HFFc6 (cell line): ENCODE data around the gene ROM1. TPM values are rescaled to one million over a fixed set of nuclear protein-coding genes. Genes with fewer than 3 reads are reported as not detected.

ENCODE experiments used
- DNase-seq: peaks from one replicate; pipeline ENCODE4 v3.0.0-alpha.2; 2018
- H3K27ac Mint-ChIP-seq: 2 replicates; pipeline ENCODE4 v1.8.0; 2020; ENCODE audit warnings: mild to moderate bottlenecking, mixed read lengths
- H3K27me3 Mint-ChIP-seq: 2 replicates; pipeline ENCODE4 v1.8.0; 2021; ENCODE audit warnings: mild to moderate bottlenecking, moderate library complexity, mixed read lengths; ENCODE audit not compliant: insufficient read depth
- H3K36me3 Mint-ChIP-seq: 2 replicates; pipeline ENCODE4 v1.8.0; 2021; ENCODE audit warnings: low read depth, mixed read lengths
- H3K4me1 Mint-ChIP-seq: 2 replicates; pipeline ENCODE4 v1.8.0; 2020; ENCODE audit warnings: low read depth, mixed read lengths
- H3K4me3 Mint-ChIP-seq: 2 replicates; pipeline ENCODE4 v1.8.0; 2020; ENCODE audit warnings: mild to moderate bottlenecking, moderate library complexity, mixed read lengths
- H3K9me3 Mint-ChIP-seq: 2 replicates; pipeline ENCODE4 v1.8.0; 2020; ENCODE audit warnings: mild to moderate bottlenecking, mixed read lengths
- total RNA-seq, 6 experiments: library from RNA; stranded (reverse); fragmentation: NEBNext Ultra II Directional; extraction: Animal tissue kit (Norgen Biotek cat#: 25700); gene quantifications; 2 replicates in 1 of 6; 3 replicates in 5 of 6; pipeline ENCODE4 v1.2.3, GENCODE V29; 2021
- TF ChIP-seq, protein P1 (sequence below): fragments of 200-600 bp; sonication (generic); IDR thresholded peaks from 2 replicates; pipeline ENCODE4 v1.5.0; 2021; ENCODE audit warnings: antibody characterized with exemption, mild to moderate bottlenecking

ROM1 gene
- total RNA-seq, 6 experiments from 2014 or later: 2.3 to 4.8 (median 3.2) TPM

DNA sequence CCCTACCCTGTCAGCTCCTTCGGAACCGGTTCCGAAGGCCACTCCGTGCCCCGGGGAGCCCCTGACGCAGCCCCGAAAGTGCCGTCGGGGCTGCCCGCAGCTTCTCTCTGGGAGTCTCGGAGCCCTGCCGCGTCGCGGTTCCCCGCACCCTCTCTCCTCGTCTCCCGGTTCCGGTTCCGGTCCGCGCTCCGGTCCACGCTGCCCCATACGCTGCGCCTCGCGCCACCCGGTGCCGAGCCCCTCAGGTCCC lies 12.0 kb upstream of the ROM1 start:
- peaks cover 49% of the 10 kb centered on the region for H3K36me3 Mint-ChIP-seq
- TF ChIP-seq, protein P1, sequence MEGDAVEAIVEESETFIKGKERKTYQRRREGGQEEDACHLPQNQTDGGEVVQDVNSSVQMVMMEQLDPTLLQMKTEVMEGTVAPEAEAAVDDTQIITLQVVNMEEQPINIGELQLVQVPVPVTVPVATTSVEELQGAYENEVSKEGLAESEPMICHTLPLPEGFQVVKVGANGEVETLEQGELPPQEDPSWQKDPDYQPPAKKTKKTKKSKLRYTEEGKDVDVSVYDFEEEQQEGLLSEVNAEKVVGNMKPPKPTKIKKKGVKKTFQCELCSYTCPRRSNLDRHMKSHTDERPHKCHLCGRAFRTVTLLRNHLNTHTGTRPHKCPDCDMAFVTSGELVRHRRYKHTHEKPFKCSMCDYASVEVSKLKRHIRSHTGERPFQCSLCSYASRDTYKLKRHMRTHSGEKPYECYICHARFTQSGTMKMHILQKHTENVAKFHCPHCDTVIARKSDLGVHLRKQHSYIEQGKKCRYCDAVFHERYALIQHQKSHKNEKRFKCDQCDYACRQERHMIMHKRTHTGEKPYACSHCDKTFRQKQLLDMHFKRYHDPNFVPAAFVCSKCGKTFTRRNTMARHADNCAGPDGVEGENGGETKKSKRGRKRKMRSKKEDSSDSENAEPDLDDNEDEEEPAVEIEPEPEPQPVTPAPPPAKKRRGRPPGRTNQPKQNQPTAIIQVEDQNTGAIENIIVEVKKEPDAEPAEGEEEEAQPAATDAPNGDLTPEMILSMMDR: no peak

DNA sequence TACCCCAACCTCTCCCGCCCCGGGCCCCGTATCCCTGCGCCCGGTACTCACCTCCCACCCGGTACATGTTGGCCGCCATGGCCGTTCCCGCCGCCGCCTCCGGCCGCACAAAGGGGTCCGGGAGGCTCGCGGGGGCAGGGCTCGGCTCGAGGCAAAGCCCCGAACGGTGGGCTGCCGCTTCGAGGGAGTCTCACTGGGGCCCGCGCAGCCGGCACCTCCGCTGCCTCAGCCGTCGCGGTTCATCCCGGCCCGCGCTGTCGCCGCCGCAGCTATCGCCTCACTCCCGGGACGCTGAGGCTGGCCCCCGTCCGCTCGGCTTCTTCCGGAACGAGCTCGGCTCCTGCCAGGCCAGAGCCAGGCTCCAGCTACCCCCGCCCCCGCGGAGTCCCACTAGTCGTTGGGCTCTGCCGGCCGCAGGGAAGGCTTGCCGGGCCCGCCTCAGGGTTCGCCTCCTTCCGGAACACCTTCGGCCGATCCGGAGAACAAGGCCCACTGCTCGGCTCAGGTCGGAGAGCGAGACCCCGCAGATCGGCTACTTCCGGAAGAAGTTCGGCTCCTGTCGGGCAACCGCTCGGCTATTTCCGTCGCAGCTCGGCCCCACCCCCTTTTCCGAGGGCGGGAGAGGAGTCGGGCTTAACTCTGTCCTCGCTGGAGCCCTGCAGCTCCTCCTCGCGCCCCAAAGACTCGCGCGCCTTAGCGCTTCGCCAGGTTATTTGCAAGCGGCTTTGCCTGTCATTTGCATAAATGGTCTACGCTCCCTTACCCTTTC lies 11.5 kb upstream of the ROM1 start, which contains the start of gene MTA2:
MTA2 (minus strand) TSS at position 494 of the 769 bp plus-strand sequence; CDS start at position 79, 415 bp downstream.
- H3K4me3 Mint-ChIP-seq: peak within 1 kb of the TSS; percentile 96
- TF ChIP-seq, protein P1: no peak
- no peaks in the 10 kb centered on the region for H3K9me3 Mint-ChIP-seq
- H3K4me1 Mint-ChIP-seq: peaks cover 40% of the 10 kb centered on the region
- DNase-seq: peak; percentile 97
- H3K27ac Mint-ChIP-seq: peak within 1 kb of the TSS; percentile 89
- H3K36me3 Mint-ChIP-seq: peaks cover 49% of the 10 kb centered on the region
- H3K27me3 Mint-ChIP-seq: peaks cover 15% of the 10 kb centered on the region

More for the DNA sequence above, 12.0 kb upstream of the ROM1 start:
- no peak for DNase-seq
- peak overlapping the region; percentile 89 for H3K27ac Mint-ChIP-seq
- H3K27me3 Mint-ChIP-seq: peaks cover 15% of the 10 kb centered on the region
- H3K9me3 Mint-ChIP-seq: no peaks in the 10 kb centered on the region
- peak overlapping the region; percentile 96 for H3K4me3 Mint-ChIP-seq
- peaks cover 40% of the 10 kb centered on the region for H3K4me1 Mint-ChIP-seq

DNA sequence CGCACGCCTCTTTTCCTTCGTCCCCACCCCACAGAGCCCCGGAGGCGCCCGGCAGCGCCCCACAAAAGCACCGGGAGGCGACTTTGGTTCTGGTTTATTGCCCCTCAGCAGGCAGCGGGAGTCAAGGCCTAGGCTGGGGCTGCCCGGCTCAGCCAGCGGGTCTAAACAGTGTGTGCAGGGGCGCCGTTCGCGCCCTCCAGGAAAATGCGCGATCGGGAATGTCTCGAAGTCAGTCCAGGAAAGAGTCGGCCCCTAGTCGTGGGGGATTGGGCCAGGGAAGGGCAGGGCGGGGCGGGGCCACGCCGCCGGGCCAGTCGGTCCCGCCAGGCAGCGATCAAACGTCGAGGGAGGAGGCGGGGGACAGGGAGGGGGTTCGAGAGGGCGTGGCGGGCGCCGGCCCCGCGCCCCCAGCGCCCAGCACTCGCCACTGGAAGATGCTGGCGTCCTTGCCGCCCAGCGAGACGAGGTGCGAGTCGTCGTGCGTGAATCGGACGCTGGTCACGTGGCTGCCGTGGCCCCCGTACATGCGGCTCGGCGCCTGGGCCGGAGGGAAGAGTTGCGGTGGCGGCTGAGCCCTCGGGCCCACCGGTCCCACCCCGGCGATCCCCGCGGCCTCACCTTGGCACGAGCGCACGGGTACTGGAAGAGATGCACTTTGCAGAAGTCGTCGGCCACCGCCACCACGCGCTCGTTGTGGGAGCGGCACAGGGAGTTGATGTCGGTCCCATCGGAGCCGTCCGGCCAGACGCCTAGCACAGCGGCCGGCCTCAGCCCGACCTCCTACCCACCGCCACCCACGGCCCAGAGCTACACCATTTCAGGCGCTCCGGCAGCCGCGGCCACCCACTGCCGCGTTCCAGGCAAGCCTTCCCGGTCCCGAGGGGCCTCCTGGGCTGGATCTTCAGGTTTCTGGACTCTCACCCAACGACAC lies 10.7 kb upstream of the ROM1 start:
- peak; percentile 26 for DNase-seq
- Mint-ChIP-seq H3K27ac (peak overlapping the region; percentile 89), H3K9me3 (no peaks in the 10 kb centered on the region), H3K36me3 (peaks cover 50% of the 10 kb centered on the region), H3K27me3 (peaks cover 13% of the 10 kb centered on the region), H3K4me1 (peaks cover 40% of the 10 kb centered on the region), H3K4me3 (peak overlapping the region; percentile 96)
- TF ChIP-seq, protein P1: peak; percentile 3; the same call in 1 of the 2 replicates

- TF ChIP-seq, protein P1: no peak
- peaks cover 11% of the 10 kb centered on the region for H3K27me3 Mint-ChIP-seq
- H3K4me1 Mint-ChIP-seq: peaks cover 36% of the 10 kb centered on the region
- DNase-seq: no peak
- H3K4me3 Mint-ChIP-seq: peak overlapping the region; percentile 61
- peak overlapping the region; percentile 25; the same call in 1 of the 2 replicates for H3K27ac Mint-ChIP-seq
- H3K36me3 Mint-ChIP-seq: peaks cover 47% of the 10 kb centered on the region
- H3K9me3 Mint-ChIP-seq: no peaks in the 10 kb centered on the region
Measured at GRCh38 chr11:62603072-62603408, 10.0 kb upstream of the ROM1 start.

DNA sequence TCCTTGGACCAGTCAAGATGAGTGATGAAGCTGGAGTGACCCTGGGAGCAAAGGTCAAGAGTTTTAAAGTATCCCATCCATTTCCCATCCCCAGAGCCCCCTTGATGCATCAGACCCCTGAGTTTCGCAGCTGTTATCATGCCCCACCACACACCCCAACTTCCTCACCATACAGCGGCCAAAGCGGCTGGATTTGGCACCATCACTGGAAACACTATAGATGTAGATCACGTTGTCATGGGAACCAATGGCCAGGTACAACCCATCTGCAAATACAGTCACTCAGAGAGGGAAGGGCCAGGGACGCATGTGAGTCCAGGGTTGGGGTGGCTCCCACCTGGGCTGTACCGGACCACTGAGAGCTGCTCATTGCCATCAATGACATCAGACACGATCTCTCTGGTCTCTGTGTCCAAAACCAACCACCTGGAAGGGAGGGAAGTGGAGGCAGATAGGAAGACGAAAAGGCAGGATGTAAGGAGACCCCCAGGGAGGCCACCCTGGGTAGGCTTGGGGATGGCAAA lies 9.2 kb upstream of the ROM1 start:
- TF ChIP-seq, protein P1: no peak
- Mint-ChIP-seq H3K27me3 (peaks cover 6% of the 10 kb centered on the region), H3K4me1 (peaks cover 29% of the 10 kb centered on the region), H3K9me3 (no peaks in the 10 kb centered on the region), H3K36me3 (peaks cover 41% of the 10 kb centered on the region), H3K4me3 (peak overlapping the region; percentile 61; the same call in 1 of the 2 replicates), H3K27ac (peak overlapping the region; percentile 25; the same call in 1 of the 2 replicates)
- no peak for DNase-seq
